PC-3 (cell line): ENCODE measurements around the gene AHNAK.

Experiments used
- EZH2 ChIP-seq: fragments of 300-600 bp; sonication (generic); IDR thresholded peaks from one replicate; pipeline ENCODE4 v1.6.1; 2017; ENCODE audit warnings: antibody characterized with exemption, mild to moderate bottlenecking, low read length; ENCODE audit not compliant: unreplicated experiment
- EZH2phosphoT487 ChIP-seq: fragments of 300-600 bp; sonication (generic); IDR thresholded peaks from 2 replicates; pipeline ENCODE4 v1.6.1; 2018; ENCODE audit warnings: mild to moderate bottlenecking, antibody characterized with exemption, low read length, borderline replicate concordance
- TF ChIP-seq, protein P1 (sequence below): fragments of 300-600 bp; sonication (generic); conservative IDR thresholded peaks from 2 replicates; pipeline ENCODE4 v1.5.1; 2017; ENCODE audit warnings: antibody characterized with exemption, low read depth, mild to moderate bottlenecking, low read length

GRCh38 chr11:62575156-62575555 lies 28.6 kb upstream of the AHNAK start:
- TF ChIP-seq EZH2phosphoT487 (no peak), EZH2 (no peak)
- TF ChIP-seq, protein P1, sequence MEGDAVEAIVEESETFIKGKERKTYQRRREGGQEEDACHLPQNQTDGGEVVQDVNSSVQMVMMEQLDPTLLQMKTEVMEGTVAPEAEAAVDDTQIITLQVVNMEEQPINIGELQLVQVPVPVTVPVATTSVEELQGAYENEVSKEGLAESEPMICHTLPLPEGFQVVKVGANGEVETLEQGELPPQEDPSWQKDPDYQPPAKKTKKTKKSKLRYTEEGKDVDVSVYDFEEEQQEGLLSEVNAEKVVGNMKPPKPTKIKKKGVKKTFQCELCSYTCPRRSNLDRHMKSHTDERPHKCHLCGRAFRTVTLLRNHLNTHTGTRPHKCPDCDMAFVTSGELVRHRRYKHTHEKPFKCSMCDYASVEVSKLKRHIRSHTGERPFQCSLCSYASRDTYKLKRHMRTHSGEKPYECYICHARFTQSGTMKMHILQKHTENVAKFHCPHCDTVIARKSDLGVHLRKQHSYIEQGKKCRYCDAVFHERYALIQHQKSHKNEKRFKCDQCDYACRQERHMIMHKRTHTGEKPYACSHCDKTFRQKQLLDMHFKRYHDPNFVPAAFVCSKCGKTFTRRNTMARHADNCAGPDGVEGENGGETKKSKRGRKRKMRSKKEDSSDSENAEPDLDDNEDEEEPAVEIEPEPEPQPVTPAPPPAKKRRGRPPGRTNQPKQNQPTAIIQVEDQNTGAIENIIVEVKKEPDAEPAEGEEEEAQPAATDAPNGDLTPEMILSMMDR = no peak; the same call in 1 of the 2 replicates
